IPS-15b (cell line): ENCODE results near the gene ZC3H13.

Experiments
- H3K27me3 ChIP-seq: one replicate; pipeline ENCODE4 v1.6.1; 2013; ENCODE audit warnings: low read length; ENCODE audit not compliant: control insufficient read depth, insufficient read depth
- H3K36me3 ChIP-seq: one replicate; pipeline ENCODE4 v1.6.1; 2013; ENCODE audit warnings: low read length; ENCODE audit not compliant: control insufficient read depth, insufficient read depth
- H3K4me1 ChIP-seq: one replicate; pipeline ENCODE4 v1.6.1; 2013; ENCODE audit warnings: mild to moderate bottlenecking, low read length; ENCODE audit not compliant: control insufficient read depth, insufficient read depth
- H3K4me3 ChIP-seq: one replicate; pipeline ENCODE4 v1.5.1; 2013; ENCODE audit warnings: low read depth, low read length
- H3K9ac ChIP-seq: one replicate; pipeline ENCODE4 v1.6.1; 2013; ENCODE audit warnings: low read depth, mild to moderate bottlenecking, low read length
- H3K9me3 ChIP-seq: one replicate; pipeline ENCODE4 v1.6.1; 2013; ENCODE audit warnings: mild to moderate bottlenecking, low read length; ENCODE audit not compliant: control insufficient read depth, insufficient read depth

ZC3H13 gene

GRCh38 chr13:45951166-45951565 is 101.4 kb downstream of the ZC3H13 start:
- Histone ChIP-seq H3K4me3 (no peak overlapping the region), H3K36me3 (no peaks in the 10 kb centered on the region), H3K9me3 (no peaks in the 10 kb centered on the region), H3K4me1 (no peaks in the 10 kb centered on the region), H3K9ac (no peak overlapping the region), H3K27me3 (no peaks in the 10 kb centered on the region)

GRCh38 chr13:45950386-45951000 is 102.1 kb downstream of the ZC3H13 start:
- Histone ChIP-seq H3K4me1 (no peaks in the 10 kb centered on the region), H3K27me3 (no peaks in the 10 kb centered on the region), H3K9ac (no peak overlapping the region), H3K4me3 (no peak overlapping the region), H3K36me3 (no peaks in the 10 kb centered on the region), H3K9me3 (no peaks in the 10 kb centered on the region)

DNA sequence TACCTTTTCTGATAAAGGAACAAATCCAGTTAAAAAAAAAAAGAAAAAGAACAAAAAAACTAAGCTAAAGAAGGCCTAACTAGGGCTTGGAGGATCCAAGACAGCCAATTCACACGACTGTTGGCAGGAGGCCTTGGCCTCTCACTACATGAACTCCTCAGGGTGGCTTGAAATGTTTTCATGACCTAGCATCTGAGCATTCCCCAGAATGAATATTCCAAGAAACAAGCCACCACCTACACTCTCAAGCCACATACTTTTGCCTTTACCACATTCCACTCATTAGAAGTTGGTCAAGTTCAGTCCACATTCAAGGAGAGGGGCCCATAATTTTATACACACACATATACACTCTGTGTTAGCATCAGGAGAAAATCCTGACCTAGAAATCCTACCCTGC is 103.4 kb downstream of the ZC3H13 start:
- Histone ChIP-seq H3K9me3 (no peaks in the 10 kb centered on the region), H3K9ac (no peak overlapping the region), H3K36me3 (no peaks in the 10 kb centered on the region), H3K4me1 (no peaks in the 10 kb centered on the region), H3K4me3 (no peak overlapping the region), H3K27me3 (no peaks in the 10 kb centered on the region)

- Histone ChIP-seq H3K4me1 (no peaks in the 10 kb centered on the region), H3K4me3 (no peak overlapping the region), H3K9ac (no peak overlapping the region), H3K27me3 (no peaks in the 10 kb centered on the region), H3K36me3 (no peaks in the 10 kb centered on the region), H3K9me3 (no peaks in the 10 kb centered on the region)
These were observed 108.6 kb downstream of the ZC3H13 start for GRCh38 chr13:45943965-45944364.

DNA sequence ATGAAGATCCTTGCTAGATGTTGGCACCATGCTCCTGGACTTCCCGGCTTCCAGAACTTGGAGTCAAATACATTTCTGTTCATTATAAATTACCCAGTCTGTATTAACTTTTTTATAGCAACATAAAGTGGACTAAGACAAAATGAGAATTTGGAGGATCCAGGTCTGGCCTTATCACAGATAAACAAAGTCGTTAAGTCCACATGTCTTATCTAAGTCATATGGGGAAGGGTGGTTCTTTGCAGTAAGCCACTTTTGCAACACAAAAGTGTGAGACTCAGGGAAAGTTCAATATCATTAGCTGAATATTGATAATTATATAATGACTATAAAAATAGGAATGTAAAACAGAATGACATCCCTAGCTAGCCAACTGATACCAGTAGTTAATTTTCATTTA is 109.4 kb downstream of the ZC3H13 start:
- Histone ChIP-seq H3K4me3 (no peak overlapping the region), H3K9me3 (no peaks in the 10 kb centered on the region), H3K9ac (no peak overlapping the region)

DNA sequence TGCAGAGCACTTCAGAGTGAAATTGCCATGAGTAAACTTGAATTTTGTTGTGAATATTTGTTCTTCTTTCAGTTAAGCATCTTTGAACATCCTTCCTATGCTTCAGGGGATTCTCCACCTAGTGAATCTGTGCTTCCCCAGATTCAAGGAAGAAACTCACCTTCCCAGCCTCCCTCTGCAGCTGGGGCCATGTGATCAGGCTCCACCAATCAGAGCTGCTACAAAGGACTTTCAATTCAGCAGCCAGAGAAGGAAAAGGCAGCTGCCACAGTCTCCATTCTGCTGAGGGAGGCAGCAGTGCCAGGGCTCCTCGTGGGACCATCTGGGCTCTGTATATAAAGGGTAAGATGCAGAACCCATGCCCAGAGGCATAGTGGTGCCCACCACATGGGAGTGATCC is 111.3 kb downstream of the ZC3H13 start:
- Histone ChIP-seq H3K4me1 (no peaks in the 10 kb centered on the region), H3K27me3 (no peaks in the 10 kb centered on the region), H3K9ac (no peak overlapping the region), H3K9me3 (no peaks in the 10 kb centered on the region), H3K4me3 (no peak overlapping the region), H3K36me3 (no peaks in the 10 kb centered on the region)

More for the DNA sequence above, 109.4 kb downstream of the ZC3H13 start:
- Histone ChIP-seq H3K36me3 (no peaks in the 10 kb centered on the region), H3K27me3 (no peaks in the 10 kb centered on the region), H3K4me1 (no peaks in the 10 kb centered on the region)

DNA sequence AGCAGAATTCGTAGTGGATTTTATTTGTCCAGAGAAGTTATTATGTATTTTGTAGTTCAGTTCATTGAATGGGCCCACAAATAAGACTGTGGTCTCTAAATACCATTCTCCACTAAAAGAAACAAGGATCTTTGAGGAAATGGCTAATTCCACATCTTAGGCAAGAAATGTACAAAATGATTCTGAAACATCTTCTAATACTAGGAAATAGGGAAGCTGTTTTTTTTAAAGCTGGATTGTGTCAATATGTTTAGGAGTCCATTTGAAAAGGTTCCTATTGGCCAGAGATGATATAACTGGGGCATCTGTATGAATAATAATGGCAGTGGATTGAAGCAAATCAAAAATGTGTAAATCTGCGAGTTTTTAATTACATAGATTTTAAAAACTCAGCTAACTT is 112.5 kb downstream of the ZC3H13 start:
- Histone ChIP-seq H3K4me1 (no peaks in the 10 kb centered on the region), H3K4me3 (no peak overlapping the region), H3K36me3 (no peaks in the 10 kb centered on the region), H3K9ac (no peak overlapping the region), H3K27me3 (no peaks in the 10 kb centered on the region), H3K9me3 (no peaks in the 10 kb centered on the region)

- H3K36me3 ChIP-seq, result no peaks in the 10 kb centered on the region
- no peaks in the 10 kb centered on the region for H3K27me3 ChIP-seq
- H3K4me1 ChIP-seq, result no peaks in the 10 kb centered on the region
- no peak overlapping the region for H3K9ac ChIP-seq
- H3K9me3 ChIP-seq, result no peaks in the 10 kb centered on the region
- H3K4me3 ChIP-seq, result no peak overlapping the region
These were observed 115.9 kb downstream of the ZC3H13 start for GRCh38 chr13:45936621-45937020.

GRCh38 chr13:45934283-45934682 is 118.3 kb downstream of the ZC3H13 start:
- Histone ChIP-seq H3K36me3 (no peaks in the 10 kb centered on the region), H3K4me3 (no peak overlapping the region), H3K4me1 (no peaks in the 10 kb centered on the region), H3K27me3 (no peaks in the 10 kb centered on the region), H3K9ac (no peak overlapping the region), H3K9me3 (no peaks in the 10 kb centered on the region)

DNA sequence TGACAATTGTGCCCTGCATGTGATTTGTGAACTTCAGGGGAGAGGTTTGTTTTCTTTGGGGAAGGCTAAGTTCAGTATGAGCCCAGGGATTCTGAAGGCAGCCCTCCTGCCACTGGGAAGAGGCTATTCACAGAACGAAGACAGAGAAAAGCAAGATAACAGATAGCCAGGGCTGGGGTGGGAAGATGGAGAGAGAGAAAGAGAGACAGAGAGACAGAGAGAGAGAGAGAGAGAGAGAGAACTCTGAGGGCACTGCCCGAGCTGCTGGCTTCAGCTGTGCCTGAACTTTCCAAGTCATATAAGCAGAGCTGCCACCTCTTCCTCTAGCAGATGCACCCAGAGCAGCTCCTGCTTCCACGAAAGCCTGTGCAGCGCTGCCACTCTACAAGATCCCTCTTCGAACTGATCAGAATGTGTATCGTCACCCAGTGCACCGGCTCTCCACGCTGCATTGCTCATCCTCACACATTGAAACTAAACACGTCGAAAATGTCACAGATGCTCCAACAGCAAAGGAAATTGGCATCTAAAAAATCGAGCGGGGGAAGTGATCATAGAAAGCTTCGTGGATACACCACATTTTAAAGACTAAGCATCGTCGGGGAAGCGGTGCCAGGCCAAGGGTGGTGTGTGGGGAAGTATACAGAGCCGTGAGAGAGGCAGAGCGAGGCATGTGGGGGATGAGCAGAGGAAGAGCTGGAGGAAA is 119.2 kb downstream of the ZC3H13 start:
- Histone ChIP-seq H3K4me3 (no peak overlapping the region), H3K27me3 (no peaks in the 10 kb centered on the region), H3K9me3 (no peaks in the 10 kb centered on the region), H3K36me3 (no peaks in the 10 kb centered on the region), H3K9ac (no peak overlapping the region), H3K4me1 (no peaks in the 10 kb centered on the region)

GRCh38 chr13:45932676-45933075 is 119.9 kb downstream of the ZC3H13 start:
- no peaks in the 10 kb centered on the region for H3K27me3 ChIP-seq
- H3K9ac ChIP-seq, result no peak overlapping the region

DNA sequence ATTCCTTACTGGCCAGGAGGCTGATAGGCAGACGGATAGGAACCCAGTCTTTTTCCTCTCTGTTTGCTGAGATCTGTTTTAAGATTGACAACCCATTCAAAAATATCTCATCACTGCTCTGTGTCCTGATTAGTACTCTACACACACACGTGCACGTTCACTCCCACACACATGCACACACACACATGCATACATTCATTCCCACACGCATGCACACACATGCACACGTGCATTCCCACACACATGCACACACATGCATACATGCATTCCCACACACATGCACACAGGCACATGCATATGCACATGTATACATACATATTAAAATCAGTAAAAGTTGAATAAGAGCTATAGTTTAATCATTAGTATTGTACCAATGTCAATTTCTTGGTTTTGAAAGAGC is 120.4 kb downstream of the ZC3H13 start:
- H3K9me3 ChIP-seq, result no peaks in the 10 kb centered on the region
- H3K4me1 ChIP-seq, result no peaks in the 10 kb centered on the region
- H3K4me3 ChIP-seq, result no peak overlapping the region
- H3K27me3 ChIP-seq, result no peaks in the 10 kb centered on the region
- H3K9ac ChIP-seq, result no peak overlapping the region
- H3K36me3 ChIP-seq, result no peaks in the 10 kb centered on the region

More at GRCh38 chr13:45932676-45933075, 119.9 kb downstream of the ZC3H13 start:
- Histone ChIP-seq H3K9me3 (no peaks in the 10 kb centered on the region), H3K4me1 (no peaks in the 10 kb centered on the region), H3K4me3 (no peak overlapping the region), H3K36me3 (no peaks in the 10 kb centered on the region)
